NCI-H1930 (cell line): ENCODE data around the gene RAET1L.
"Not testable (repeated sequence)": the region's sequence is repeated elsewhere in the genome, so short reads cannot be mapped to it uniquely, and the experiment has no call there.

Experiments used
- DNase-seq, 2 experiments: peaks; one replicate each; lab custom pipeline; 2025; lab: John Stamatoyannopoulos, UW

RAET1L gene

GRCh38 chr6:149991472-149991795 is 33.9 kb downstream of the RAET1L start:
- not testable (repeated sequence) for DNase-seq

GRCh38 chr6:149990661-149991471 is 34.5 kb downstream of the RAET1L start:
- no peak for DNase-seq

GRCh38 chr6:149990212-149990660 is 35.1 kb downstream of the RAET1L start:
- DNase-seq: no peak

- DNase-seq: no peak
Observed at GRCh38 chr6:149988550-149989346, 36.6 kb downstream of the RAET1L start.

GRCh38 chr6:149987602-149988107 is 37.7 kb downstream of the RAET1L start:
- DNase-seq: no peak

GRCh38 chr6:149985481-149985937 is 39.8 kb downstream of the RAET1L start:
- DNase-seq: no peak

GRCh38 chr6:149984773-149985172 is 40.6 kb downstream of the RAET1L start:
- no peak for DNase-seq

GRCh38 chr6:149983145-149983544 is 42.2 kb downstream of the RAET1L start:
- no peak for DNase-seq

- no peak for DNase-seq
Observed at GRCh38 chr6:149979293-149979692, 46.0 kb downstream of the RAET1L start.

GRCh38 chr6:149978610-149979009 is 46.7 kb downstream of the RAET1L start:
- no peak for DNase-seq

GRCh38 chr6:149977221-149977620 is 48.1 kb downstream of the RAET1L start:
- DNase-seq: no peak

- no peak for DNase-seq
Observed at GRCh38 chr6:149975400-149975799, 49.9 kb downstream of the RAET1L start.

GRCh38 chr6:149974825-149975224 is 50.5 kb downstream of the RAET1L start:
- no peak for DNase-seq

- DNase-seq: not testable (repeated sequence)
Observed at GRCh38 chr6:149974394-149974793, 50.9 kb downstream of the RAET1L start.

GRCh38 chr6:149969635-149970034 is 55.7 kb downstream of the RAET1L start:
- DNase-seq: no peak

GRCh38 chr6:149968909-149969308 is 56.4 kb downstream of the RAET1L start:
- not testable (repeated sequence) for DNase-seq
